Measurements from ENCODE around the gene TMEM151B.
"Not testable (repeated sequence)": the region's sequence is repeated elsewhere in the genome, so short reads cannot be mapped to it uniquely, and the experiment has no call there.

Gene TMEM151B

GRCh38 chr6:44333942-44334341, 63.7 kb downstream of the TMEM151B start:
- DNase-seq (ENCODE audit: low spot score) = no peak

GRCh38 chr6:44335631-44336030, 65.4 kb downstream of the TMEM151B start:
- no peak for DNase-seq (ENCODE audit: low spot score)

- DNase-seq (ENCODE audit: low spot score) = peak; percentile 81
Observed at GRCh38 chr6:44338228-44339122, 68.2 kb downstream of the TMEM151B start.

GRCh38 chr6:44339301-44339700, 69.1 kb downstream of the TMEM151B start:
- no peak for DNase-seq (ENCODE audit: low spot score)

GRCh38 chr6:44339763-44340625, 69.7 kb downstream of the TMEM151B start:
- DNase-seq (ENCODE audit: low spot score) = no peak

GRCh38 chr6:44341095-44341890, 71.0 kb downstream of the TMEM151B start:
- DNase-seq (ENCODE audit: low spot score) = no peak

GRCh38 chr6:44342052-44342451, 71.8 kb downstream of the TMEM151B start:
- DNase-seq (ENCODE audit: low spot score) = peak; percentile 41

- DNase-seq (ENCODE audit: low spot score) = peak; percentile 43
Observed at GRCh38 chr6:44342489-44342888, 72.2 kb downstream of the TMEM151B start, which contains the start of gene SPATS1. SPATS1 (plus strand) TSS chr6:44342650; CDS start chr6:44343096, 446 bp downstream.

- not testable (repeated sequence) for DNase-seq (ENCODE audit: low spot score)
Observed at GRCh38 chr6:44346818-44347217, 76.6 kb downstream of the TMEM151B start.

- no peak for DNase-seq (ENCODE audit: low spot score)
Observed at GRCh38 chr6:44349904-44350649, 79.8 kb downstream of the TMEM151B start.

- not testable (repeated sequence) for DNase-seq (ENCODE audit: low spot score)
Observed at GRCh38 chr6:44350650-44350994, 80.4 kb downstream of the TMEM151B start.

- no peak for DNase-seq (ENCODE audit: low spot score)
Observed at GRCh38 chr6:44352259-44352658, 82.0 kb downstream of the TMEM151B start.

GRCh38 chr6:44353336-44353735, 83.1 kb downstream of the TMEM151B start:
- no peak for DNase-seq (ENCODE audit: low spot score)

GRCh38 chr6:44355640-44356039, 85.4 kb downstream of the TMEM151B start:
- no peak for DNase-seq (ENCODE audit: low spot score)

- no peak for DNase-seq (ENCODE audit: low spot score)
Observed at GRCh38 chr6:44356487-44356886, 86.2 kb downstream of the TMEM151B start.
